NCI-H2171 (cell line): ENCODE results near the gene PRKCB.

Source experiments
- DNase-seq: peaks from one replicate; lab custom pipeline; 2025; lab: John Stamatoyannopoulos, UW

The PRKCB gene

DNA sequence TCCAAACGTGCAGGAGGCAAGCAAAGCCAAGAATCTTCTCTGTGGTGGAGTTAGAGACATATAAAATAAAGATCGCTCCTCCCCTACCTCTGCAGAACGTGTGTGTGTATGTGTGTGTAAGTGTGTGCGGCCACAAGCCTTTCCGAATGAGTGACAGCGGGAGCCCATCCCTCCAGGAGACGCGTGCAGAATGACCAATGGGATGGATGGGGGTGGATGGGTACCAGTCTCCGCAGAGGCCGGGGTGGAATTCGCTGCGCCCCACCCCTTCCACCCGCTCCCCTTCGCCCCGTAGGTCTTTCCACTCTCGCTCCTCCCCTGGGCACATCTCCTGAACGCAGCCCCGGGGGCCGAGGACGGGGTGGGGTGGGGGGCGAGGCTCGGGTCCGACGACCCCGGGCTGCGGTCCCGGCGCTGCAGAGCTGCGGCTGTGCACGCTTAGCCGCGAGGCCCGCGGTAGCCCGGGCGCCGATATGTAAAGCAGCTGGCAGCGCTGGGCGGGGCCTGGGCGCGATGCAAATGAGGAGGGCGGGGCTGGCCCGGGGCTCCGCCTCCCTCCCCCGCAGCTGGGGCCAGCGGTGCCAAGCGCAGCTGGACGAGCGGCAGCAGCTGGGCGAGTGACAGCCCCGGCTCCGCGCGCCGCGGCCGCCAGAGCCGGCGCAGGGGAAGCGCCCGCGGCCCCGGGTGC, at the start of gene PRKCB:
PRKCB (plus strand) TSS at position 594 of the 688 bp plus-strand sequence.
- peak; percentile 11 for DNase-seq

DNA sequence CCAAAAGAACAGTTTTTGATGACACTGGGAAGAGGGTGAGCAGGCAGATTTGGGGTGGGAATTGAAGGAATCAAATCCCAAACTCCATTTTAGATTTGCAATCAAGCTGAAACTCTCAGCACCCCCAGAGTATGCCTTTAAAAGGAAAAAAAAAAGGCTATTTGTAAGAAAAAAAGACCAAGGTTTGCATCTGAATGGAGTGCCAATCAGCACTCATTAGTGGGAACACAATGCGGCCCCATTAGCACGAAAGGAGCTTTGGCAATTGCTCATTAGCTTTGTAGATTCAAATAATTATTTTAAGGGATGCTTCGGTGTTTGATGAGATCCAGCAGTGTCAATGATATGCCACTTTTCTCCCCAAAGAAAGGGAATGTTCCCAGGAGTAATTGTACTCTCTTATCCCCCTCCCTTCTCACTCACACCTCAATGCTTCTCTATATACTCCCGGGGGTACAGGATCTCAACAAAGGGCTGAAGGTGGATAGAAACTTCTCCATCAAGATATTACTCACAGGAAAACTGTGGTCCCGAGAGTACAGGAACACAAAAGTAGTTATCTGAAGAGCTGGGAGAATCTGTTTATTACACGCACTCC, 48.7 kb upstream of the PRKCB start:
- no peak for DNase-seq

DNA sequence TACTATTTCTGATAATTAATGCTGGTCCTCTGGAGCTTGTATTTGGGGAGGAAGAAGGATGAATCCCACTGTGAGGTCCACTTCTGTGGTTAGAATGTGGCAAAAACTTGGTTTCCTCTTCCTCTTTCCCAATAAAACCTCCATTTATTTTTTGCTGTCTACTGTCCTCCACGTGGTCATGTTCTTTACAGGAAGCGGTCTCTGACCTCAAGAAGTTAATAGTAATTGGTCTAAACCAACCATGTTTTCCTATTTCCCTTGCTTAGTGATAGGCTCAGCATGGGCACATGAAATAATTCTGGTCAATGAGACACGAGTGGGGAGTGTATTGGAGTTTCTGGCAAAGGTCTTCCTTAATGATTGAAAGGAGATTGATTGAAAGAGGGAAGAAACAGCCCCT, 47.1 kb upstream of the PRKCB start:
- no peak for DNase-seq

DNA sequence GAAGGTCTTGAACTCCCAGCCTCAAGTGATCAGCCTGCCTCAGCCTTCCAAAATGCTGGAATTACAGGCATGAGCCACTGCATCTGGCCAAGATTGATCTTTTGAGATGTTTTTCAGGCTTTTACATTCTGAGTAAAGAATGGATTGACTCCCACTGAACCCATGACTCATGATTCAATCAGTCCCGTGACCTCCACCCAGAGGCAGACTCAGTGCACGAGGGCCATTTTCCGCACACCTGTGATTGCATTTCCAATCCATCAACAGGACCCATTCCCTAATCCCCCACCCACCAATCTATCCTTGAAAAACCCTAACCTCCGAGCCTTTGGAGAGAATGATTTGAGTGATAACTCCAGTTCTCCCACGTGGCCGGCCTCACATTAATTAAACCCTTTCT, 40.4 kb upstream of the PRKCB start:
- DNase-seq, result no peak

DNA sequence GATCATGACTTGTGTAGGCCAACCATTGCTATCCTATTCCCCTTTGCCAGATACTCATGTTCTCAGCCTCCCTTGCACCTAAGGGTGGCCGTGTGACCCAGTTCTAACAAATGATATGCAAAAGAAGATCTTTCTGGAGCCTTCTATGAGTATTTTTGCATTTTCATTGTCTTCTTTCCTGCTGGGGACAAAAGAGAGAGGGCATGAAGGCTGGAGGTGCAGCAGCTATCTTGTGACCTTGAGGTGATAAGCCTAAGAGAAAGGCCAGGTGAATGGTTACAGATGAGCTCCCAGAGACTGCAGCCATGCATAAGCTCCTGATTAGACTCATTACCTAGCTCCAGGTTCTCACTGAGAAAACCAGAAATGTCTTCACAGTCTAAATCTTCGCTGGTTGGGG, 38.8 kb upstream of the PRKCB start:
- DNase-seq, result no peak

DNA sequence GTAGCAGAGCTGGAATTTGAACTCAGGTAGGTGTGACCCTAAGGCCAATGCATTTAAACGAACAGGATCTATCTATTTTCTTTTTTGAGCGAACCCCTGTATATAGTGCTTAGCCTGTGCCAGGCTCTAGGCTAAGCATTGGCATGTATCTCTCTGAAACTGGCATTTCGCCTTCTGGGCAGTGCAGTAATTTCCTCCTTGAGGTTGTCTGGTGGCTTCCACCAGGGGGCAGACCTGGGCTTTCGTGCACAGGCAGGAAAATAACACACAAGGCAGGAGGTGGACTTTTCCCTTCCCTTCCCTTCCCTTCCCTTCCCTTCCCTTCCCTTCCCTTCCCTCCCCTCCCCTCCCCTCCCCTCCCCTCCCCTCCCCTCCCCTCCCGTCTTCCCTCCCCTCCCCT, 34.4 kb upstream of the PRKCB start:
- DNase-seq, result peak; percentile 4

DNA sequence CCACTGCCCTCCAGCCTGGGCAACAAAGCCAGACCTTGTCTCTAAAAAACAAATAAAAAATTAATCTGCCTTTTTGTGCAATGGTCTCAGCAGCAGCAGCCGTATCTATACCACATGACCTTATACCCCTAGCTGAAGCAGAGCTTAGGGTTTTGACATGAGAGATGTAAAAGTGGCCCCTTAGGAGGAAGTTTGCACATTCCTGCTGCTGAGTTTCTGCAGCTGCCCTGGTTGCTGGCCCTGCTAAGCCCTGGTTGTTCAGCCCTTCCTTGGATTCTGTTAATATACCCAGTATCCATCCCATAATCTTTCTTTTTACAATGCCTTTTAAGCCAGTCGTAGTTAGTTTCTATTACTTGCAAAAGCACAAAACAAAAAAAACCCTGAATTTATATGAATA, 33.0 kb upstream of the PRKCB start:
- DNase-seq, result no peak

DNA sequence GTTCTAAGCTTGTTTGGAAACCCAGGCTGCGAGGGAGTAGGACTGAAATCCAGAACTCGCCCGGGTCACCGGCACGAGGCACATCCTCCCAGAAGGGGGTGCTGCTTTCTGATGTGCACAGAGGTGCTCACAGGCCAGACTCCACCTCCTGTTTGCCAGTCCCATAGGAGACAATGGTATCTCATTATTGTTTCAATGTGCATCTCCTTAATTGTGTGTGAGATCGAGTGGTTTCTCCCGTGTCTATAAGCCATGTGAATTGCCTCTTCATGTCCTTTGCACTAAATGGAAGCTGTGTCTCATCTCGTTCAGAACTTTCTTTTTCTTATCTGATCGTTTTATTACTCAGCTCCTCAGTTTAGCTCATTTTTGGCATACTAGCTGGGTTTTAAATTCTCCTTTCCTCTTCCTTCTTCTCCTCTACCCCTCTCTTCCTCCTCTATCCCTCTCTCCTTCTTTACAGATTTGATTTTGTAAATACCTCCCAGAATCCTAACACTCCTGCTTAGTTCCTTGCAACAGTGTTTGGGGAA, 32.1 kb upstream of the PRKCB start:
- no peak for DNase-seq

DNA sequence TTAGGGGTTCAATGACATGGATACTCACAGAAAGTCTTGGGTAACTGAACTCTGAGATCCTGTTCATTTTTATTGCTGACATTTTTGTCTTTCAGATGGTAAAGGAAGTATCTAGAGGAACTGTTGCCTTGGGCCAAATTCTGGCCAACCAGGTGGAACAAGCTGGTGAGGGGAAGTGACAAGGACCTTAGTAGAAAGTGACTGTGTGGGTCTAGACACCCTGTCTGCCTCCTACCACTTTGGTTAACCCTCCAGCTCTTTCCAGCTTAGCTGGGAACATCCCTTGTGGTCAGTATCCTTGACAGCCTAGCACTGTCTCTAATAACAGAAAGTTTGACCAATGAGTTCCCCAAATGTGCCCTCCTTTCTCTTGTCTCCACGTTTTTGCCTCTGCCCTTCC, 28.8 kb upstream of the PRKCB start:
- no peak for DNase-seq

DNA sequence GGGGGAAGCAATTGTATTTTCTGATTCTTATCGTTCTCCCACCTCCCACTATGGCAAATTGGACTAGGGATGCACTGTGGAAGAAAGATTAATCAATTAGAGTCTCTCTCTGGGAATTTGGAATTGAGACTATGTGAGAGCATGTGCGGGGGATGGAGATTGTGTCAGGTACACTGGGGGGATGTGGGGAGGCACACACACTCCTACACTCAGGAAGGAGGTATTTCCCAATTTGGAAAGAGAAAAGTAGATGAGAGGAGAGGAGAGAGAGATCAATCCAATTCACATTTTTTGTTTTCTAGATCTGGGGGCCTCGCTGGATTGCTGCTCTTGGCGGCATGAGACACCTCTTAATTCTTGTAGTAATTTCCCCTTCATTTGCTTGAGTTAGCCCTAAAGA, 14.3 kb upstream of the PRKCB start:
- no peak for DNase-seq

DNA sequence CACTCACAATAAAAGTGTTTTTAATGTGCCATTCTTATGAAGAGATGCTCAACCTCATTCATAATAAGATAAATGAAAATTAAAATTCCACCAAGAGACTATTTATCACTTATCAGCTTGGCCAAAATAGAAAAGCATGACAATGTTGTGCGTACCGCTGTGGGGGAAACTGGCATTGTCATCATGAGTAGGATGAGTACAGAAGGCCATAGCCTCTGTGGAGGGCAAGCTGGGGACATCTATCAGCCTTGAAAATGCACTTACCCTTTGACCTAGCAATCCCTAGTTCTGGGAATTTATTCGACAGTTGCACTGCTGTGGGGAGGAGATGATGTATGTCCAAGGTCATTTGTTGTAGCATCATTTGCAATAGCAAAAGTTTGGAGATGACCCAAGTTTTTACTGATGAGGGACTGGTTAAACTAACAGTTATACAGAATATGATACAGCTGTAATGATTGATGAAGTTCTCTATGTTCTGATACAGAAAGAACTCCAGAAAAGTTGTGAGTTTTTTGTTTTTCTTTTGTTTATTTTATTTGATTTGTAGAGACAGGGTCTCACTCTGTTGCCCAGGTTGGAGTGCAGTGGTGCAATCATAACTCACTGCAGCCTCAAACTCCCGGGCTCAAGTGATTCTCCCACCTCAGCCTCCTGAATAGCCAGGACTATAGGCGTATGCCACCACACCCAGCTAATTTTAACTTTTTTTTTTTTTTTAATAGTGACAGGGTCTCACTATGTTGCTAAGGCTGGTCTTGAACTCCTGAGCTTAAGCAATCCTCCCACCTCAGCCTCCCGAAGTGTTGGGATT, 13.7 kb upstream of the PRKCB start:
- no peak for DNase-seq

DNA sequence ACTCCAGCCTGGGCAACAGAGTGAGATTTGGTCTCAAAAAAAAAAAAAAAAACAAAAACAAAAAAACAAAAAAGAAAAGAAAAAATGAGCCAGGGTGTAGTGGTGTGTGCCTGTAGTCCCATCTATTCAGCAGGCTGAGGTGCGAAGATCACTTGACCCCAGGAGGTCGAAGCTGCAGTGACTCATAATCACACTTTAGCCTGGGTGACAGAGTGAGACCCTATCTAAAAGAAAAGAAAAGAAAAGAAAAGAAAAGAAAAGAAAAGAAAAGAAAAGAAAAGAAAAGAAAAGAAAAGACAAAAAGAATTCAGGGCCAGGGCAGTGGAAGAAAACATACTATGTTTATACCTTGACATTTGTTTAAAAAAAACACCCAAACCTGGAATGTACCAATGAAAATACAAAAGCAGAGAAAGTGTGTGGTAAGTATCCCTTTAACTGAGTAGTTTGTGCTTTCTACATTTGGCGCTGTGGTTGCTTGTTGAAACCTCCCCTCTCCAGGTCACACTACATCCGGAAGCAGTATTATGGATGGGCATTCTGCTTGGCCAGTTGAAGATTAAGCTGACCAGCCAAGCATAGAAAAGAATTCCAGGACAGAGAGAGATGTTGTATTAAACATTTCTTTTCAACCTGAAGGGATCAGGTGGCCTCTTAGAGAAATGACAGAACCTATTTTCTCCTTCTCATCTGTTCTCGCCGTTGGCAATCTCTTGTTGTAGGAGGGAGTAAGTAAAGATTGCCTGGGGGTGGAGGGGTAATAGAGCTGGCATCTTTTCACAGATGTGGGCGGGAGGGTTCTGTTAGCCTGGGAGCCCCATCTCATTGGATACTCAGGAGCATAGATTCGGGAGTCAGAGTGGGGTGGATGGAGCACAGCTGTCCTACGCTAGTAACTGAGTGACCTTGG, 12.1 kb upstream of the PRKCB start:
- no peak for DNase-seq

DNA sequence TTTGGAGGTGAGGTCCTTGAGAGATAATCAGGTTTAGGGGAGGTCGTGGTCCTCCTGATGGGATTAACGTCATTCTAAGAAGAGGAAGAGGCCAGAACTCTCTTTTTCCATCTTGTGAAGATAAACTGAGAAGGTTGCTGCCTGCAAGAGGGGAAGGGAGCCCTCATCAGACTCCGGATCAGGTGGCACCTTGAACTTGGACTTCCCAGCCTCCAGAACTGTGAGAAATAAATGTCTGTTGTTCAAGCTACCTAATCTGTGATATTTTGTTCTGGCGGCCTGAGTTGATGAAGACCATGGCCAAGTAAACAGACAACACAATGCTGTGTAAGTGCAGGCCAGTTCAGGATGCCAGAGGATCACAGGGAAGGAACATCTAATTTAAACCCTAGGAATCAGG, 10.9 kb upstream of the PRKCB start:
- no peak for DNase-seq

DNA sequence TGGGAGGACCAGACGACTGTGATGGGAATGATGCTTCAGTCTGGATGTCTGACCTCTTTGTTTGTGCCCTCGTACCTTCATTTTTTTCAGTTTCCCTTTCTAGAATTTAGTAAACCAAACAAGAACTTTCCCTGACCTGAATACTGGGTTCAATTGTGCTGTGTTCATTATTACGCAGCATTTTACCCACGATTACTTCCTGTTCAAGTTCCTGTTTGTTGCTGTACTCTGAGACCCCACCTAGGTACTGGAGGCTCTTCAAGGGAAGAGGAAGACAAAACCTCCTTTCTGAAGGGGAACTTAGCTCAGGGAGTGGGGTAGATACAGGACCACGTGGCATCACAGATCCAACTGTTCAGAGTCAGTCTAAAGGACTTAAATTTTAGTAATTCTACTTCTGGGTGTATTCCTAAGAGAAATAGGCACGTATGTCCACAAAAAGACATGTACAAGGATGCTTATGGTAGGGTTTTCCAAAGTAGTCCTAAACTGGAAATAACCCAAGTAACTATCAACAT, 9.2 kb upstream of the PRKCB start:
- DNase-seq, result no peak

DNA sequence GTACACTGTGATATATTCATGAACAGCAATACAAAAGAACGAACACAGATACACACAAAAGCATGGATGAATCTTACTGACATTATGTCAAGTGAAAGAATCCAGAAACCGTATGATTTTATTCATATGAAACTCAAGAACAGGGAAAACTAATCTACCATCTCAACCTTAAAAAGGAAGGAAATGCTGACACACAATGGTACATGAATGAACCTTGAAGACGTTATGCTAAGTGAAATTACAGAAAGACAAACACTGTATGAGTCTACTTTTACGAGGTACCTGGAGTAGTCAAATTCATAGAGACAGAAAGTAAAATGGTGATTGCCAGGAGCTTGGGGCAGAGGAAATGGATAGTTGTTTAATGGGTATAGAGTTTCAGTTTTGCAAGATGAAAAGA, 8.7 kb upstream of the PRKCB start:
- DNase-seq, result no peak

DNA sequence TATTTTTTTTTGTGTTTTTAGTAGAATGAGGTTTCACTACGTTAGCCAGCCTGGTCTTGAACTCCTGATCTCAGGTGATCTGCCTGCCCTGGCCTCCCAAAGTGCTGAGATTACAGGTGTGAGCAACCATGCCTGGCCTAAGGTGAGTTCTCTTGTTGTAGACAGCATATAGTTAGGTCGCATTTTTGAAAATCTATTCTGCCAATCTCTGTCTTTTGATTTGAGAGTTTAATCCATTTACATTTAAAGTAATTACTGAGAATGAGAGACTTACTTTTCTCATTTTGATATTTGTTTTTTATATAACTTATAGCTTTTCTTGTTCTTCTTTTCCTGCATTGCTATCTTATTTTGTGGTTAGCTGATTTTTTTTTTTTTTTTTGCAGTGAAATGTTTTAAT, 6.3 kb upstream of the PRKCB start:
- no peak for DNase-seq

DNA sequence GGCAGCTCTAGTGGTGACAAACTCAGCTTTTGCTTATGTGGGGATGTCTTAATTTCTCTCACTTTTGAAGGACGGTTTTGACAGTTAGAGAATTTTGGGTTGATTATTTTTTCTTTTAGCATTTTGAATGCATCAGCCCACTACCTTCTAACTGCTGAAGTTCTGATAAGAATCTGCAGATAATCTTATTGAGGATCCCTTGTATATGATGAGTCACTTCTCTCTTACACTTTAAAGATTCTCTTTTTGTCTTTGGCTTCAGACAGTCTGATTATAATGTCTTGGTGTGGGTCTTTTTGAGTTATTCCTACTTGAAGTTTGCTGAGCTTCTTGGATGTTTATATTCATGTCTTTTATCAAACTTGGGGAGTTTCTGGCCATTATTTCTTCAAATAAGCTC, 5.5 kb upstream of the PRKCB start:
- no peak for DNase-seq

DNA sequence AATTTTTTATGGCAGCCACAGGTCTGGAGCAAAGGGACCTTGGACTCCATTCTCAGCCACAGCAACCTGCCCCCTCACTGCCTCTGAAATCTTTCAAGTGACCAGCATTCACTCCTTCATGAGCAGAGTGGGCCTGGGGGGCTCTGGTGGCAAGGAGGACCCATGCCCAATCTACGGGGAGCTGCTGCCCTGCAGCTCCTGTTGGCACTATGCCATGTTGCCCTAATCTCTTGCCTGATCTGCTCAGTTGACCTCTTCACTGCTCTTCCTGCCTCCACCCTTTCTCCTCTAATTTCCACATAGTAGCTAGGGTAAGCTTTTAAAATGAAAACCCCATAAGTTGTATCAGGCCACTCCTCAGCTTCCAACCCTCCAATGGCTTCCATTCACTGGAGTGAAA, 2.9 kb upstream of the PRKCB start:
- DNase-seq, result no peak

DNA sequence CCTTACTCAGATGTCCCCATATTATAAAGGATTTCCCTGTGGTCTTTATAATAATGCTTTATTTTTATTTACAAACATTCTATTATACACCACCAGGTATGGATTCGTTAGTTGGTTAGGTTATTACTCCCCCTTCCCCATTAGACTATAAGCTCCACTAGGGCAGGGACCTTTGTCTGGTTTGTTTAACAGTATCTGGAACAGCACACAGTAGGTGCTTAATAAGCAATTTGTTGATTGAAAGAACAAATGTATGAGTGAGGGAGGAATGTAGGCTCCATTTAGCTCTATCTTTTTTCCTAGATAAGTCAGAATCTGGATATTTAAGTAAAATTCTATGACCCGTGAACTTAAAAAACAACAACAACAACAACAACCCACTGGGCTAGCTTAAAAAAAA, 2.3 kb upstream of the PRKCB start:
- DNase-seq, result no peak

DNA sequence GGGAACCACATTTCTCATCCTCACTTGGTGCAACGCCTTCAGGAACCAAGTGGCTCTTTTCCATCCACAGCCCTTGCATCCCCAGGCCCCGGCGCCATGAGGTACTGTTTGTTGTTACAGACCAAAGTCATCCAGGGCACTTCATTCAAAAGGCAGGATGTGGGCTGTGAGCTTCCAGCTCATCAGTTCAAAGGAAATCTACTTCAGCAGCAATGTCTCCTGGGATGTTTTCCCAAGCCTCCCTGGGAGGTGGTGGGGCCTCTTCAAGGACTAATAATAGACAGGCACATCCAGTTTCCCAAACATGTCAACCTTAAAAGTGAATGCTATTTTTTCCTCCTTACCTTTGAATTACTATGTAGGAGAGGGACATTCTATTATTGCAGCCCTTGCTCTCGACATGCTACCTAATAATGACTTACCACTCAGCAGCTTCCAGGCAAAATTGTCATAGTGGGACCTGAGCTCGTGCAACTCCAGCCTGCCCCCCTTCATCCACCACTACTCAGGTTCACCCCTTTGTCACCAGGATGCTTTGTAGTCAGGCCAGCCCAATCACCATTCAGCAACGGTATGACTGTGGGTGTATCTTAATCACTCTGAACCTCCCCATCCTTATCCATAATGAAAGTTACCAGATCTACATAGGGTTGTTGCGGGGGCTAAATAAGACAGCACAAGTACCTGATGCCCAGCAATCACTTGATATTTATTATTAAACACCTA, 1.7 kb upstream of the PRKCB start:
- no peak for DNase-seq

DNA sequence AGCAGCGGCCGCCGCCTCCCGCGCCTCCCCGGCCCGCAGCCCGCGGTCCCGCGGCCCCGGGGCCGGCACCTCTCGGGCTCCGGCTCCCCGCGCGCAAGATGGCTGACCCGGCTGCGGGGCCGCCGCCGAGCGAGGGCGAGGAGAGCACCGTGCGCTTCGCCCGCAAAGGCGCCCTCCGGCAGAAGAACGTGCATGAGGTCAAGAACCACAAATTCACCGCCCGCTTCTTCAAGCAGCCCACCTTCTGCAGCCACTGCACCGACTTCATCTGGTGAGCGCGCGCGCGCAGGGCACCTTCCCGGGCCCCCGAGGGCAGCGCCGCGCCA, 258 bp downstream of the PRKCB start:
- no peak for DNase-seq
